Ovary (tissue), 3 donors: ENCODE results near the gene TIMP3.

Experiments used
- CTCF ChIP-seq, 3 donors: fragments of 450-650 bp in 2 of 3; fragments of 200-600 bp in 1 of 3; IDR thresholded peaks; one replicate each; pipeline versions ENCODE4 v1.5.1 to v1.8.0; 2016 to 2022; ENCODE audit warnings: antibody characterized with exemption in 3 of 3, mild to moderate bottlenecking in 1 of 3
- POLR2A ChIP-seq: fragments of 450-650 bp; IDR thresholded peaks from one replicate; pipeline ENCODE4 v1.6.1; 2017; ENCODE audit warnings: antibody characterized with exemption, mild to moderate bottlenecking, moderate library complexity
- donor health status: DM: no; HTN: no; CAD: no.

DNA sequence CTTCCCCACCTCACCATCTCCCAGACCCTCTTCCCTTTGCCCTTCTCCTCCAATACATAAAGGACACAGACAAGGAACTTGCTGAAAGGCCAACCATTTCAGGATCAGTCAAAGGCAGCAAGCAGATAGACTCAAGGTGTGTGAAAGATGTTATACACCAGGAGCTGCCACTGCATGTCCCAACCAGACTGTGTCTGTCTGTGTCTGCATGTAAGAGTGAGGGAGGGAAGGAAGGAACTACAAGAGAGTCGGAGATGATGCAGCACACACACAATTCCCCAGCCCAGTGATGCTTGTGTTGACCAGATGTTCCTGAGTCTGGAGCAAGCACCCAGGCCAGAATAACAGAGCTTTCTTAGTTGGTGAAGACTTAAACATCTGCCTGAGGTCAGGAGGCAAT is 58.2 kb downstream of the TIMP3 start:
- no peak for TF ChIP-seq POLR2A
- no peak for TF ChIP-seq CTCF (IDR thresholded peaks at IDR 0.05)
